Activated CD8-positive, alpha-beta memory T cell treated with anti-CD3 and anti-CD28 coated beads, Interleukin-2, amount 50 U/mL, for 4 hours (primary cell): ENCODE results near the gene GPC5.

Experiments
- DNase-seq: peaks from one replicate; pipeline ENCODE4 v3.0.0-alpha.2; 2020

The GPC5 gene

DNA sequence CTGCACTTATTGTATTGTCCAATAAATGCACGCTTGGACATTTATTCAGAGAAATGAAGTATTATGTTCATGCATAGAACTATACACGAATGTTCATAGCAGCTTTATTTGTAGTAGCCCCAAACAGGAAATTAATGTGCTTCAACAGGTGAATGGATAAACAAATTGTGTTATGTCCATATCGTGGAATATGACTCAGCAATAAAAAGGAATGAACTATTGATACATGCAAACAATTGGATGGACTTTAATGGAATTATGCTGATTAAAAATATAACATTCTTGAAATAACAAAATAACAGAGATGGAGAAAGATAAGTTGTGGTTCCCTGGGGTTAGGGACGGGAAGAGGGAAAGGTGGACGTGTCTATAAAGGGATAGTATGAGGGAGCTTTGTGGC is 65.9 kb downstream of the GPC5 start:
- DNase-seq = no peak

DNA sequence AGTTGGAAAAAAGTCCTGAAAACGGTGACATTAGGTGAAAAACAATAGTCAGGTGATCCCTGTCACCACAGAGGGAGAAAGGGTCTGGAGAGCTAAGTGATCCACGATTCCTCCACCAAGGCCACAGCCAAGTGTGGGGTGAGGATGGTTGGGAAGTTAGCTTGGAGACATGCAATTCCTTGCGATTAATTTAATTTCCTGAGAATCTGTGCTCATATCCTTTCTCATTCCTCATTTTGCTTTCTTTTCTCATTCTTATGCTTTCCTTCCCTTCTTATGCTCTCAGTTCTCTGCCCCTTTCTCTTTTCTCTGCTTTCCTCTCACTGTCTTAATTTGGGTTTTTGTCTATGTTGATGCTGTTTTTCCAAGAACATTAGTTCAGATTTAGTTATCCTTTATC is 68.8 kb downstream of the GPC5 start:
- DNase-seq = no peak

DNA sequence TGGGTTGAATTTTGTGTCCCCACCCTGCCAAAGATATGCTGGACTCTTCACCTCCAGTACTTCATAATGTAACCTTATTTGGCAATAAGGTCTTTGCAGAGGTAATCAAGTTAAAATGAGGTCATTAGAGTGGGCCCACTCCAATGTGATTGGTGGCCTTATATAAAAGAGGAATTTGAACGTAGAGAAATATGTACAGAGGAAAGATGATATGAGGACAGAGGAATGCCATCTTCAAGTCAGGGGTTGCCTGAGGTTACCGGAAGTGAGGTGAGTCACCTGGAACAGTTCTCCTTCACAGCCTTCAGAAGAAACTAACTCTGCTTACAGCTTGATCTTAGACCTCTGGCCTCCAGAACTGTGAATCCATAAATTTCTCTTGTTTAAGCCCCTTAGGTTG is 69.9 kb downstream of the GPC5 start:
- DNase-seq = no peak

DNA sequence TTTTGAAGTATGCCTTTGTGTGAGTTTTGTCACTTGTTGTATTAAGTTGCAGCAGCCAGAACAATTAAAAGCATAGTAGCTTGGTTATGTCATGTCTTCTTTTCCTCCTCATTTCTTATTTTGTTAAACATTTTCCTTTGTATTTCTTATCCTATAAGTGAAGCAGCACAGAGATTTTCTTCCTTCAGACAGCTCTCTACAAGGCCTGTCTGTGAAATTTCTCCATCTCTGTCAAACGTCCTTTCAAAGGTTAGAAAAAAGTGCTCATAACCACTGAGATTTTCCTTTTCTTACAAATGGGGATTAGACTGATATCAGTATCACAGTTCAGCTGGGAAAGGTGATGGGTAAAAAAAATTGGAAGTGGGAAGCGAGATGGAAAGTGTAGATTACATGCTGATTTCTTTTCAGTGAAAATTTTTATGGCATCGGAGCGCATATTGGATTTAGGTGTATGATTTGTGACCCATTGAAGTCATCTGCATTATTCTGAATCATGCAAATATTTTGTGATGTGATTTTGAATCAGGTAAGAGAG is 71.7 kb downstream of the GPC5 start:
- no peak for DNase-seq

GRCh38 chr13:91470681-91471080 is 72.3 kb downstream of the GPC5 start:
- no peak for DNase-seq

- no peak for DNase-seq
These were observed 84.0 kb downstream of the GPC5 start for GRCh38 chr13:91482427-91482826.

- DNase-seq = no peak
These were observed 93.6 kb downstream of the GPC5 start for GRCh38 chr13:91491980-91492379.

GRCh38 chr13:91493442-91493841 is 95.0 kb downstream of the GPC5 start:
- DNase-seq = no peak

DNA sequence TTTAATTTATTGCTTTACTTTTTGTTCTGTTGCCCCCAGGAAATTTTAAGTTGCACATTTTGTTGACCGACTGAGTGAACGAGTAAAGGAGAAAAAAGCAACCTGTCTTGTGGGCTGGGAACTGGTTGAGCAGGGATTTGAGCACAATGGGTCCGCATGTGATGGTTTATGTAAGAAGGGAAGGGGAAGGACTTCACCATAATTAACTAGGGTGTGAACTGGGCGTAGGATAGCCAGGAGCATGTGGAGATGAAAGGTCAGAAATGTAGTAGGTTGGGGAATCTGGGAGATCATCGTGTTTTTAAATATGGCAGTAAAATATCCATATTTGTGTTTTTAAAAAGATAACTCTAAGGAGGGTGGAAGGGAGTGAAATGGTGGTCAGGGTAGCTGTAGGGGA is 99.9 kb downstream of the GPC5 start:
- DNase-seq = no peak

GRCh38 chr13:91504216-91504615 is 105.8 kb downstream of the GPC5 start:
- no peak for DNase-seq

DNA sequence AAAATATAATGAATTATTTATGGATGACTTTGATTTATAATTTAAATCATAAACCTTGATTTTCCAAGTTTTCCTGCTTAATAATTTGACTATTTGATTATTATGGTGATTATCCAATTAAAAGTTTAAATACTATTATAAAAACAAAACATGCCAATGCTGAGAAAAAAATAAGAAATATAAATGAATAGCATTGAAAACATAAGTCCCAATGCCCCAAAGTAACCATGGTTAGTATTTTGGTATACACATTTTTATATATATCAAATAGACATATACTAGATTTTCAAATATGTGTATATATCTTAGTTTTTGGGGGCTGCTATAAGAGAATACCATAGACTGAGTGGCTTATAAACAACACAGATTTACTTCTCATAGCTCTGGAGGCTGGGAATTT is 108.3 kb downstream of the GPC5 start:
- DNase-seq = no peak

GRCh38 chr13:91510058-91510457 is 111.6 kb downstream of the GPC5 start:
- no peak for DNase-seq

- DNase-seq = no peak
These were observed 115.4 kb downstream of the GPC5 start for GRCh38 chr13:91513790-91514189.

DNA sequence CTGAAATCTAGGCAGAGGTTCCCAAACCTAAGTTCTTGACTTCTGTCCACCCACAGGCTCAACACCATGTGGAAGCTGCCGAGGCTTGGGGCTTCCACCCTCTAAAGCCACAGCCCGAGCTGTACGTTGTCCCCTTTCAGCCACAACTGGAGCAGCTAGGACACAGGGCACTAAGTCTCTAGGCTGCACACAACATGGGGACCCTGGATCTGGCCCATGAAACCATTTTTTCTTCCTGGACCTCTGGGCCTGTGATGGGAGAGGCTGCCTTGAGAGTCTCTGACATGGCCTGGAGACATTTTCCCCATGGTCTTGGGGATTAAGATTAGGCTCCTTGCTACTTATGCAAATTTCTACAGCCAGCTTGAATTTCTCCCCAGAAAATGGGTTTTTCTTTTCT is 118.4 kb downstream of the GPC5 start:
- DNase-seq = no peak

DNA sequence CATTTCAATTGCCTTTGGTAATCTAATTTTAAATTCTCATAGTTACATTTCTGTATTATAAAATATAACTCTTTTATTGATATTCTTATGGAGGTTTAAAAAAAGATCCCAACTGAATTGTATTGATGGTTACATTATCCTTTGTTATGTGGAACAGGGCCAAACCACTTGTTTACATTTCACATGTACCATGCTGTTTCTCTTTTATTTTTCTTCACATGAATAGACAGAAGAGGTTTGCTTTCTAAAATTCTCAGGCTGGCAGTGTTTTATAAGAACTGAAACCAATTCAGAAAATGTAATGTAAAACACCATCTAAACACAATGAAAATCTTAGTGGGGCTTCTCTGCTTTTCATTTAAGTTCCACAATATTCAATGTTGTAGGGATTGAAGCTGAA is 122.5 kb downstream of the GPC5 start:
- no peak for DNase-seq

DNA sequence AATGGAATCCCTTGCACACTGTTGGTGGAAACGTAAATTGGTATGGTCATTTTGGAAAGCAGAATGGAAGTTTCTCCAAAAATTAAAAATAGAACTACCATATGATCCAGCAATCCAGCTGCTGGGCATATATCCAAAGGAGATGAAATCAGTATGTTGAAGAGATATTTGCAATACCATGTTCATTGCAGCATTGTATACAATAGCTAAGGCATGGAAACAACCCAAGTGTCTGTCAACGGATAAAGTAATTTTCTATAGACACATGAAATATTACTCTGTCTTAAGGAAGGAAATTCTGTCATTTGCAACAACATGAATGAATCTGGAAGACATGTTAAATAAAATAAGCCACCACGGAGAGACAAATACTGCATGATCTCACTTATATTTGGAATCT is 124.7 kb downstream of the GPC5 start:
- no peak for DNase-seq

DNA sequence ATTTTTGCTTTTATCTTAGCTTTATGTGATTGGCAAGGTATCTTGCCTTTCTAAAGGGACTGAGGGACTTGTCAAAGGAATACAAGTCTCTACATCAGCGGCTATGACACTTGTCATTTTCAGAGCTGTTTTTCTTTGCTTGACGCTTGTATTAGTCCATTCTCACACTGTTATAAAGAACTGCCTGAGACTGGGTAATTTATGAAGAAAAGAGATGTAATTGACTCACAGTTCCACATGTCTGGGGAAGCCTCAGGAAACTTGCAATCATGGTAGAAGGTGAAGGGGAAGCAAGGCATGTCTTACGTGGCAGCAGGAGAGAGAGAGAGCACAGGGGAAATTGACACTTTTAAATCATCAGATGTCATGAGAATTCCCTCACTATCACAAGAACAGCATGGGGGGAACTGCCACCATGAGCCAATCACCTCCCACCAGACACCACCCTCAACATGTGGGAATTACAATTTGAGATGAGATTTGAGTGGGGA is 128.2 kb downstream of the GPC5 start:
- DNase-seq = no peak

DNA sequence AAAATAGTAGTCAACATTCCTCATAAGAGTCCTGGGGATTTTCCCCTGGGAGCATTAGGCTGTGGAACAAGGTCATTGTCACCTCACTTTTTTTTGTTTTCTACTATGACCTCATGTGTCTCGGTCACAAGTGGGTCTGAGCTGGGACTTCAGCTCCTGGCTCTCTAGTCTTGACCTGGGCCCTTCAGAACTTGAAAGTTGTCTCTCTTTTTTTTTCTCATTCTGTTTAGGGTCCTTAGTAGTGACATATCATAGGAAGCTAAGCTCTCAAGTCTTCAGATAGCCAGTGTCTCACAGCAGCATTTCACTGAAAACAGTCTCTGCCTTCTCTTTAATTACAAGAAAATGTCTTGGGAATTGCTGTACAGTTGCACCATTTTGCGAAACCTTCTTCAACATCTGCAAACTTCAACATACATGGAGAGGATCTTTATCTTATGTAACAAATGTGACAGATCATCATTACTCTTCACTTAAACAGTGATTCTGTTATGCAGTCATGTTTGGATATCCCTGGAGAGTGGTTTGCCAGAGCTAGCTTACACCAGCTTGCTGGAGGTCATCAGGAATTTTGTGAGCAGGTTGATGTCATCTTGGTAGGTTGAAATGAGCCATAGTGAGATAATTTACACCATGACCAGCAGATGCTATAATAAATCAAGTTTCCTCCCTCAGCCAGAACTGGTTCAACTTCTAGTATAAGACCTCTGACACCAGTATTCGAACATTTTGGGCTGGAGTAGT is 131.5 kb downstream of the GPC5 start:
- no peak for DNase-seq

- DNase-seq = no peak
These were observed 133.2 kb downstream of the GPC5 start for GRCh38 chr13:91531646-91532045.

GRCh38 chr13:91533354-91533753 is 134.9 kb downstream of the GPC5 start:
- DNase-seq = no peak

- DNase-seq = no peak
These were observed 136.6 kb downstream of the GPC5 start for GRCh38 chr13:91534996-91535395.

GRCh38 chr13:91537376-91537775 is 139.0 kb downstream of the GPC5 start:
- no peak for DNase-seq

DNA sequence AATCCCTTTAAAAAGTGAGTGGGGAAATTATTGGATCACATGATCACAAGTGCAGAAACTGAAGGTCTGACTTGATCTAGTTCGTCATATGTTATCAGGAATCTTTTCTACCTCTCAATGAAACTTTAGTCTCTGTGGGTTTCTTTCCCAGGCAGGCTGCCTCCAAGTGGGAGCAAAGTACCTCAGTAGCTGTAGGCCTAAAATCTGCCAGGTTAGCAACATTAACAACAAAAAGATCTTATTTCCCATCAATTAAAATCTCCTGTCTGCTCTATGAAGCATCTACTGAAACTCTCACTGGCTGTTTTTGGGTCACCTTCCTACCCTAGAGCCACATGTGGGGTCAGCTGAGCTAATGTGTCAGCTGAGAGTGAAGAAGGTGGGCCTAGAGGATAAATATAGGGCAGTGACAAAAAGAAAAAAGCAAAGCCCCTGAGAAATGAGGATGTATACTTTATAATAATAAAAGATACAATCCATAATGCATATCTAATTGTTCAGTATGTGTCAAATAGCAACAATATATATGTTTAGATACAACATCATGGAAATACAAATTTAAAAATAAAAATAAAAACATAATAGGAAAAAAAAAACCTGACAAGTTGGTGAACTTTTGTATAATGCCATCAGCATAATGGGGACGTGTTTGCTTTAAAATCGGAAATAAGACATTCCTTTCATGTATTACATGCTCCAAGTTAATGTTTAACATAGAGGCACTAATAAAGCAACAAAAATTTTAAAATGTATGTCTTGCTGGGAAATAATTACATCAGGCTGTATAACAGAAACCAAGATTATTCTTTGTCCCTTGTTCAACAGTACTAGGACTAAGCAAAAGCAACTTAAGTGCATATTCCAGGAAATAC is 141.1 kb downstream of the GPC5 start:
- no peak for DNase-seq

GRCh38 chr13:91540158-91540736 is 141.8 kb downstream of the GPC5 start:
- DNase-seq = no peak
